ENCODE measurements around the gene ZCCHC2. TPM values are rescaled to one million over a fixed set of nuclear protein-coding genes. Genes with fewer than 3 reads are reported as not detected.

ZCCHC2 gene
- total and polyA plus RNA-seq, 9 of the 15 experiments (the other 6 are each of a cell fraction or from before 2014, with no cell fraction given): 1.0 to 9.2 (median 6.0) TPM

- intact Hi-C loops (cut with micrococcal nuclease) (no loop called here), in situ Hi-C loops (cut with MboI) (loop anchor here (10.0 kb wide), 1 partner anchor 381 kb away; no protein-coding TSS in a partner anchor)
- no peaks in the 10 kb centered on the region for H4K20me1 ChIP-seq (replicated peaks; ENCODE audit: control insufficient read depth, insufficient read depth, low read length)
- FAIRE-seq: no peak
- WGBS (ENCODE audit: insufficient coverage, low coverage, missing lambda C conversion rate): 22% methylated on average over 9 of the region's 13 CpGs
- H3K9me3 ChIP-seq (replicated peaks; ENCODE audit: control insufficient read depth, insufficient read depth, low read depth, low read length): no peaks in the 10 kb centered on the region
- H3K9ac ChIP-seq (ENCODE audit: insufficient read depth in 1 of 2, low read depth in 2 of 2, low read length in 2 of 2): no peak overlapping the region
- H3K27me3 ChIP-seq (ENCODE audit: control insufficient read depth in 2 of 2, insufficient read depth in 2 of 2, low read length in 2 of 2): peaks cover 0 to 17% of the 10 kb centered on the region in 2 experiments; a peak in 2 of 5 replicates
- no peak for DNase-seq (ENCODE audit: extremely low read depth in 1 of 4, low spot score in 3 of 4)
- ChIA-PET POLR2A (no interaction called here), CTCF (ENCODE audit: low intra/inter-chr PET ratio) (no interaction called here)
- no peaks in the 10 kb centered on the region for H3K79me2 ChIP-seq (ENCODE audit: control insufficient read depth, insufficient read depth, low read length)
- BruUV-seq (replicated peaks): no TSS peak
- no peak overlapping the region; the same call in 2 of the 3 replicates for H3K27ac ChIP-seq (ENCODE audit: extremely low read depth, low read depth, low read length)
- no peak overlapping the region for H3K4me2 ChIP-seq (ENCODE audit: insufficient read depth, low read length)
- TF ChIP-seq SRSF7 (optimal IDR thresholded peaks at IDR 0.05; ENCODE audit: low read depth, low read length) (no peak), ZNF408 (CRISPR knock-in tag; IDR thresholded peaks at IDR 0.05; ENCODE audit: low read depth) (no peak), ZNF354B (CRISPR knock-in tag; IDR thresholded peaks at IDR 0.05) (no peak), SMAD2 (IDR thresholded peaks at IDR 0.05; ENCODE audit: low read depth, low read length) (no peak), ZNF764 (CRISPR knock-in tag; IDR thresholded peaks at IDR 0.05; ENCODE audit: low read depth) (no peak), RBFOX2 (IDR thresholded peaks at IDR 0.05; ENCODE audit: low read depth, low read length) (no peak), RHOXF2B (CRISPR knock-in tag; conservative IDR thresholded peaks at IDR 0.05) (no peak), JUND (IDR thresholded peaks at IDR 0.05; ENCODE audit: borderline replicate concordance, low read depth, low read length) (no peak), JUND (tag; IDR thresholded peaks at IDR 0.05; ENCODE audit: borderline replicate concordance, low read depth, low read length) (no peak), SOX6 (IDR thresholded peaks at IDR 0.05) (no peak), HDAC8 (tag; IDR thresholded peaks at IDR 0.05) (no peak), KLF6 (CRISPR knock-in tag; IDR thresholded peaks at IDR 0.05; ENCODE audit: borderline replicate concordance) (no peak), ATF1 (CRISPR knock-in tag; IDR thresholded peaks at IDR 0.05) (no peak), ATF1 (tag; IDR thresholded peaks at IDR 0.05) (no peak), SREBF1 (IDR thresholded peaks at IDR 0.05; ENCODE audit: borderline replicate concordance, low read depth, low read length) (no peak), BHLHE40 (IDR thresholded peaks at IDR 0.05; ENCODE audit: low read length) (no peak), ZNF436 (CRISPR knock-in tag; IDR thresholded peaks at IDR 0.05) (no peak), ZNF707 (CRISPR knock-in tag; conservative IDR thresholded peaks at IDR 0.05) (no peak)
- TF ChIP-seq, protein P1, sequence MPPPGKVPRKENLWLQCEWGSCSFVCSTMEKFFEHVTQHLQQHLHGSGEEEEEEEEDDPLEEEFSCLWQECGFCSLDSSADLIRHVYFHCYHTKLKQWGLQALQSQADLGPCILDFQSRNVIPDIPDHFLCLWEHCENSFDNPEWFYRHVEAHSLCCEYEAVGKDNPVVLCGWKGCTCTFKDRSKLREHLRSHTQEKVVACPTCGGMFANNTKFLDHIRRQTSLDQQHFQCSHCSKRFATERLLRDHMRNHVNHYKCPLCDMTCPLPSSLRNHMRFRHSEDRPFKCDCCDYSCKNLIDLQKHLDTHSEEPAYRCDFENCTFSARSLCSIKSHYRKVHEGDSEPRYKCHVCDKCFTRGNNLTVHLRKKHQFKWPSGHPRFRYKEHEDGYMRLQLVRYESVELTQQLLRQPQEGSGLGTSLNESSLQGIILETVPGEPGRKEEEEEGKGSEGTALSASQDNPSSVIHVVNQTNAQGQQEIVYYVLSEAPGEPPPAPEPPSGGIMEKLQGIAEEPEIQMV (tag; conservative IDR thresholded peaks at IDR 0.05; ENCODE audit: low read depth): no peak
- TF ChIP-seq, protein P2, sequence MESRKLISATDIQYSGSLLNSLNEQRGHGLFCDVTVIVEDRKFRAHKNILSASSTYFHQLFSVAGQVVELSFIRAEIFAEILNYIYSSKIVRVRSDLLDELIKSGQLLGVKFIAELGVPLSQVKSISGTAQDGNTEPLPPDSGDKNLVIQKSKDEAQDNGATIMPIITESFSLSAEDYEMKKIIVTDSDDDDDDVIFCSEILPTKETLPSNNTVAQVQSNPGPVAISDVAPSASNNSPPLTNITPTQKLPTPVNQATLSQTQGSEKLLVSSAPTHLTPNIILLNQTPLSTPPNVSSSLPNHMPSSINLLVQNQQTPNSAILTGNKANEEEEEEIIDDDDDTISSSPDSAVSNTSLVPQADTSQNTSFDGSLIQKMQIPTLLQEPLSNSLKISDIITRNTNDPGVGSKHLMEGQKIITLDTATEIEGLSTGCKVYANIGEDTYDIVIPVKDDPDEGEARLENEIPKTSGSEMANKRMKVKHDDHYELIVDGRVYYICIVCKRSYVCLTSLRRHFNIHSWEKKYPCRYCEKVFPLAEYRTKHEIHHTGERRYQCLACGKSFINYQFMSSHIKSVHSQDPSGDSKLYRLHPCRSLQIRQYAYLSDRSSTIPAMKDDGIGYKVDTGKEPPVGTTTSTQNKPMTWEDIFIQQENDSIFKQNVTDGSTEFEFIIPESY (CRISPR knock-in tag; IDR thresholded peaks at IDR 0.05): no peak
- H3K9me1 ChIP-seq (ENCODE audit: control insufficient read depth, insufficient read depth, low read length): no peaks in the 10 kb centered on the region
- H3K36me3 ChIP-seq (ENCODE audit: control insufficient read depth, insufficient read depth, low read length): no peaks in the 10 kb centered on the region
- no peak overlapping the region for H2AFZ ChIP-seq (ENCODE audit: low read depth, low read length)
- H3K4me3 ChIP-seq: no peak overlapping the region
- H3K4me1 ChIP-seq (replicated peaks in 1 of 2; ENCODE audit: control insufficient read depth in 2 of 2, insufficient read depth in 2 of 2, low read length in 2 of 2): no peaks in the 10 kb centered on the region; a peak in 3 of 5 replicates
- no peak for ATAC-seq
Observed at GRCh38 chr18:62603979-62604378, 81.2 kb downstream of the ZCCHC2 start.

All from K562 (cell line).